Osteoblast (primary cell): Measurements from ENCODE around the gene PPP1R3F. TPM values are rescaled to one million over a fixed set of nuclear protein-coding genes. Genes with fewer than 3 reads are reported as not detected.

ENCODE experiments used
- DNase-seq: peaks from one replicate; pipeline ENCODE4 v3.0.0; 2011; ENCODE audit warnings: low spot score, mixed read lengths; ENCODE audit not compliant: insufficient read length; ENCODE audit errors: missing footprints
- H2AFZ ChIP-seq: 2 replicates; pipeline ENCODE4 v1.6.0; 2011; ENCODE audit warnings: mild to moderate bottlenecking, low read length
- H3K27ac ChIP-seq: 2 replicates; pipeline ENCODE4 v1.5.1; 2011; ENCODE audit warnings: mild to moderate bottlenecking, low read depth, low read length, moderate library complexity
- H3K27me3 ChIP-seq: 2 replicates; pipeline ENCODE4 v1.6.0; 2012; ENCODE audit warnings: mild to moderate bottlenecking, control low read depth, inconsistent platforms, low read length, moderate library complexity; ENCODE audit not compliant: insufficient read depth
- H3K36me3 ChIP-seq: 2 replicates; pipeline ENCODE4 v1.5.1; 2011; ENCODE audit warnings: mild to moderate bottlenecking, low read length, control low read depth, moderate library complexity; ENCODE audit not compliant: insufficient read depth
- H3K4me1 ChIP-seq: 2 replicates; pipeline ENCODE4 v1.5.1; 2011; ENCODE audit warnings: mild to moderate bottlenecking, low read length, control low read depth, moderate library complexity; ENCODE audit not compliant: insufficient read depth
- H3K4me2 ChIP-seq: 2 replicates; pipeline ENCODE4 v1.6.0; 2011; ENCODE audit warnings: mild to moderate bottlenecking, low read length; ENCODE audit not compliant: insufficient read depth
- H3K4me3 ChIP-seq: fragments of 200-600 bp; sonication (generic); 3 replicates; pipeline ENCODE4 v1.5.1; 2012; ENCODE audit warnings: mild to moderate bottlenecking, low read length, inconsistent platforms; ENCODE audit not compliant: insufficient read depth
- H3K79me2 ChIP-seq: 2 replicates; pipeline ENCODE4 v1.6.0; 2012; ENCODE audit warnings: mild to moderate bottlenecking, low read length, control low read depth, inconsistent platforms; ENCODE audit not compliant: insufficient read depth
- H3K9me3 ChIP-seq: 2 replicates; pipeline ENCODE4 v1.5.1; 2011; ENCODE audit warnings: low read depth, low read length, control low read depth
- H4K20me1 ChIP-seq: 2 replicates; pipeline ENCODE4 v1.6.0; 2012; ENCODE audit warnings: mild to moderate bottlenecking, low read length, control low read depth; ENCODE audit not compliant: insufficient read depth
- CTCF ChIP-seq: IDR thresholded peaks from 2 replicates; pipeline ENCODE4 v1.5.1; 2011; ENCODE audit warnings: mild to moderate bottlenecking, low read depth, low read length, moderate library complexity; ENCODE audit errors: extremely low read depth
- total RNA-seq: library from RNA; depleted of rRNA; stranded (reverse); fragments of >200 nt; gene quantifications from 2 replicates; pipeline ENCODE4 v1.2.3, GENCODE V29; 2012

Gene PPP1R3F
- total RNA-seq, 1 donor: 4.0 TPM

DNA sequence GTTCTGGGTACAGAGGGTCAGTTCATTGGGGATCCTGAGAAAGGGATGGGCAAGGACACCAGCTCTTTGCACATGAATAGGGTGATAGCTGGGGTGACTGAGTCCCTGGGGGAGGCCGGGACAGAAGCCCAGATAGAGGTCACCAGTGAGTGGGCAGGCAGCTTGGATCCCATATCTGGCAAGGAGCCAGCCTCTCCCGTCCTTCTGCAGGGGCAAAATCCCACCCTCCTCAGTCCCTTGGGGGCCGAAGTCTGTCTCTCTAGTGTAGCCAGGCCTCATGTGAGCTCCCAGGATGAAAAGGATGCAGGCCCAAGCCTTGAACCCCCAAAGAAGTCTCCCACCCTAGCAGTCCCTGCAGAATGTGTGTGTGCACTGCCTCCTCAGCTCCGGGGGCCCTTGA is 17.0 kb downstream of the PPP1R3F start:
- H2AFZ ChIP-seq: no peak overlapping the region
- TF ChIP-seq CTCF: no peak

DNA sequence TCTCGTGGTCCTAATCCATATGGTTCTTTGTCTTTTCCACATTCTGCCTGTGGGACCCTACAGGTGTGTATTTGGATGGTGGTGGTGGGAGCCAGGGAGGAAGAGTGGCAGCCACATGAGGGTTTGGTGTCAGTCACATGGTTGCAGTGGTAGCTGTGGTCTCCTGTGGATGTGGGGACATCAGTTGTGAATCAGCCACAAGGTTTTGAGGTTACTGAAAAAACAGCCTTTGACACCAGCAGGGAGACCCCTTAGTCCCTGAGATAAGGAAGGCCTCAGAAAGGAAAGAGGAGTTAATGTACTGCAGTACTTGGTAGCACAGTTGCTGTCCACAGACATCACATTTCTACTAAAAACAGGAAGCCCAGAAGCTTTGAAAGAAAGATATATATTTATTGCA is 18.1 kb downstream of the PPP1R3F start:
- H3K27me3 ChIP-seq: no peaks in the 10 kb centered on the region
- DNase-seq: no peak
- no peak for TF ChIP-seq CTCF
- no peaks in the 10 kb centered on the region for H3K79me2 ChIP-seq
- no peaks in the 10 kb centered on the region for H4K20me1 ChIP-seq
- no peaks in the 10 kb centered on the region for H3K36me3 ChIP-seq
- H3K4me2 ChIP-seq: no peak overlapping the region
- no peaks in the 10 kb centered on the region for H3K4me1 ChIP-seq
- no peak overlapping the region for H2AFZ ChIP-seq
- no peaks in the 10 kb centered on the region for H3K9me3 ChIP-seq
- no peak overlapping the region for H3K4me3 ChIP-seq
- no peak overlapping the region for H3K27ac ChIP-seq

More for the DNA sequence above, 17.0 kb downstream of the PPP1R3F start:
- H3K4me2 ChIP-seq: no peak overlapping the region
- H3K4me1 ChIP-seq: no peaks in the 10 kb centered on the region
- peak; percentile 42 for DNase-seq
- no peaks in the 10 kb centered on the region for H3K36me3 ChIP-seq
- H3K27me3 ChIP-seq: no peaks in the 10 kb centered on the region
- no peaks in the 10 kb centered on the region for H3K79me2 ChIP-seq
- no peaks in the 10 kb centered on the region for H4K20me1 ChIP-seq
- no peak overlapping the region for H3K27ac ChIP-seq
- H3K4me3 ChIP-seq: no peak overlapping the region
- H3K9me3 ChIP-seq: no peaks in the 10 kb centered on the region

DNA sequence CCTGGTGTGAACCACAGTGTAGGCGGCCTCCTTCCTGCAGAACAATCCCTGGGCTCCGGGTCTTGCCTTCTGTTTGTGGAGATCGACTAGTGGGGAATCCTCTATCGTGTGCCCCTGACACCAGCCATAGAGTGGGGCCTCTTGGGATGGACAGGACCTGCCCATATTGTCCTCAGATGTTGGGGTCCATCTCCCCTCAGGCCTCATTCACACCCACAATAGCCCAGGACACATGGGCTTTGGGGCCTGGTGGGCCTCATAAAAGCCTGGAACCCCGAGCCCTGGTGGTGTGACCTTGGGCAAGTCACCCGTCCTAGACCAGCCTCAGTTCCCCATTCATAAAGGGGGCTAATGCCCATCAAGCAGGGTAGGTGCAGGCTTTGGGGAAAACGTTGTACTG is 20.6 kb downstream of the PPP1R3F start:
- no peak overlapping the region for H2AFZ ChIP-seq
- no peak overlapping the region for H3K4me2 ChIP-seq
- no peak overlapping the region for H3K4me3 ChIP-seq
- H3K27ac ChIP-seq: no peak overlapping the region
- H3K79me2 ChIP-seq: no peaks in the 10 kb centered on the region
- H3K4me1 ChIP-seq: no peaks in the 10 kb centered on the region
- H3K27me3 ChIP-seq: no peaks in the 10 kb centered on the region
- no peak for TF ChIP-seq CTCF
- H4K20me1 ChIP-seq: no peaks in the 10 kb centered on the region
- H3K36me3 ChIP-seq: no peaks in the 10 kb centered on the region
- H3K9me3 ChIP-seq: no peaks in the 10 kb centered on the region
- DNase-seq: no peak

DNA sequence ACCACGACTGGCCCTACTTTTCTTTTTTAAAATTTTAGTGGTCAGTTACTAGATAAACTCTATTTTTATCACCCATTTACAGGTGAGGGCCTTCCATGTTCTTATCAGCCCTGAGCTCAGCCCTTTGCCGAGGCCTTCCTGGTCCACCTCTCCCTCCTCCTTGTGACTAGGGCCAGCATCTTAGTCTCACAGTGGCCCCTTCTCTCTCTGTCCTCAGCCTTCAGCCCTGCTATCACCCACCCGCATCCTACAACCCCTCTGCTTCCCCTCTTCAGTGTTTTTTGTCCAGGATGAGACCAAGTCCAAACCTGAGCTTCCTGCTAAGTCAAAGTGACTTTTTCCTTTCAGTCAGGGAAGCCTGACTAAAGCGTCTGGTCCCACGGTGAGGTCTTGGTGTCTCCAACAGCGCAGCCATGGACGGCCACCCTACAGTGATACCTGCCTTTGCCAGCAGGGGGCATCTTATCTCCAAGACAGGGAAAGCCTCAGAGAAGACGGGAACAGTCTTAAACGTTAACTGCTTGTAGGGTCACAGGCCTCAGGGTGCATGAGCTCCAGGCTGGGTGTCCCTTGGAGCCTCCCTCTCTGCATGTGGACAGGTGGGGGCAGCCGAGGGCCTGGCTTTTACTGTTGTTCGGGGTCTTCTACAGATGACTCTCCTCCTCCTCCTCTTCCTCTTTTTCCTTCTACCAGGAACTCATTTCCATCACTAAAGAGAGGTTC is 22.2 kb downstream of the PPP1R3F start:
- Histone ChIP-seq H2AFZ (no peak overlapping the region), H3K36me3 (no peaks in the 10 kb centered on the region)

More for the DNA sequence above, 22.2 kb downstream of the PPP1R3F start:
- no peaks in the 10 kb centered on the region for H4K20me1 ChIP-seq
- H3K9me3 ChIP-seq: no peaks in the 10 kb centered on the region
- no peak overlapping the region for H3K4me3 ChIP-seq
- no peak overlapping the region for H3K27ac ChIP-seq
- H3K4me2 ChIP-seq: no peak overlapping the region
- no peaks in the 10 kb centered on the region for H3K79me2 ChIP-seq
- H3K27me3 ChIP-seq: no peaks in the 10 kb centered on the region
- no peaks in the 10 kb centered on the region for H3K4me1 ChIP-seq
- DNase-seq: peak; percentile 73
- TF ChIP-seq CTCF: peak; percentile 60
